Uterine smooth muscle cell (primary cell): Measurements from ENCODE around the gene NAGS. TPM values are rescaled to one million over a fixed set of nuclear protein-coding genes. Genes with fewer than 3 reads are reported as not detected.

Source experiments
- total RNA-seq: library from RNA; depleted of rRNA; stranded (reverse); fragments of >200 nt; gene quantifications from 2 replicates; pipeline ENCODE4 v1.2.3, GENCODE V29; 2014

Gene NAGS
- 2.9 and 6.4 TPM in 2 replicates for total RNA-seq

GRCh38 chr17:44004077-44004760 lies at the start of gene NAGS:
TSS of gene NAGS (plus strand) at chr17:44004622. CDS start at chr17:44004664, 42 bp downstream.

GRCh38 chr17:44014437-44015172 lies 10.2 kb downstream of the NAGS start, which contains the start of gene TMEM101:
TSS of gene TMEM101 (minus strand) at chr17:44014963. CDS start at chr17:44014952, 11 bp downstream.

Other genes starting within 250 kb of the NAGS start
- not detected in 2 replicates for gene SOST, start 245.8 kb upstream of the NAGS start, total RNA-seq
- gene DUSP3, start 225.6 kb upstream of the NAGS start, total RNA-seq: 55.0 and 65.4 TPM in 2 replicates
- gene CFAP97D1, start 224.2 kb upstream of the NAGS start, total RNA-seq: under 0.01 TPM in 1 of 2 replicates, not detected in the other
- 16.2 and 24.5 TPM in 2 replicates for gene MPP3, start 171.5 kb upstream of the NAGS start, total RNA-seq
- not detected in 2 replicates for gene CD300LG, start 157.4 kb upstream of the NAGS start, total RNA-seq
- gene MPP2, start 97.1 kb upstream of the NAGS start, total RNA-seq: 2.1 and 3.9 TPM in 2 replicates
- not detected in 2 replicates for gene PPY, start 62.1 kb upstream of the NAGS start, total RNA-seq
- gene PYY, start 50.7 kb upstream of the NAGS start, total RNA-seq: not detected in 2 replicates
- 88.3 and 104 TPM in 2 replicates for gene TMEM101, start 10.3 kb downstream of the NAGS start, total RNA-seq
- gene LSM12, start 62.0 kb downstream of the NAGS start, total RNA-seq: 28.9 and 30.1 TPM in 2 replicates
- 23.5 and 25.1 TPM in 2 replicates for gene G6PC3, start 66.1 kb downstream of the NAGS start, total RNA-seq
- gene HDAC5, start 119.0 kb downstream of the NAGS start, total RNA-seq: 66.2 and 79.5 TPM in 2 replicates
- 1.00 and 5.1 TPM in 2 replicates for gene HROB, start 137.3 kb downstream of the NAGS start, total RNA-seq
- under 0.01 and 0.25 TPM in 2 replicates for gene ASB16, start 166.1 kb downstream of the NAGS start, total RNA-seq
- gene TMUB2, start 182.3 kb downstream of the NAGS start, total RNA-seq: 24.5 and 28.1 TPM in 2 replicates
- gene ATXN7L3, start 195.3 kb downstream of the NAGS start, total RNA-seq: 40.2 and 46.3 TPM in 2 replicates
- gene UBTF, start 215.1 kb downstream of the NAGS start, total RNA-seq: 42.6 and 43.5 TPM in 2 replicates